Measurements from ENCODE around the gene SPRY4. TPM values are rescaled to one million over a fixed set of nuclear protein-coding genes. Genes with fewer than 3 reads are reported as not detected.
A peak's percentile ranks its signal among the peaks of the same experiment; 100 is the strongest.

The SPRY4 gene
- total RNA-seq, 1 experiment from 2014 or later: 140 TPM

GRCh38 chr5:142323480-142324135 is 1.2 kb downstream of the SPRY4 start:
- Mint-ChIP-seq H3K36me3 (peaks cover 42% of the 10 kb centered on the region), H3K4me1 (peaks cover 65% of the 10 kb centered on the region), H3K27me3 (ENCODE audit: low read depth) (no peaks in the 10 kb centered on the region; the same call in 1 of the 2 replicates), H3K4me3 (peak overlapping the region; percentile 96), H3K9me3 (no peaks in the 10 kb centered on the region), H3K27ac (peak overlapping the region; percentile 93)
- DNase-seq (ENCODE audit: low spot score) (no peak), ATAC-seq (no peak)
- ChIA-PET POLR2A (interaction anchor here (1.0 to 1.8 kb wide), 3 partner anchors 10 to 176 kb away, joined by 3 to 4 read pairs (median 3); no protein-coding TSS in a partner anchor), CTCF (interaction anchor here (1.4 to 4.5 kb wide), 3 partner anchors 34 to 225 kb away, joined by 7 to 32 read pairs (median 9); no protein-coding TSS in a partner anchor)
- peak; percentile 60; the same call in 1 of the 2 replicates for TF ChIP-seq CREB1 (CRISPR knock-in tag; IDR thresholded peaks at IDR 0.05)
- TF ChIP-seq MYBL2 (CRISPR knock-in tag; IDR thresholded peaks at IDR 0.05): no peak
- 0 out of 2 replicates have a peak, but pooled peaks have one; percentile 16 for TF ChIP-seq ARID4B (CRISPR knock-in tag; IDR thresholded peaks at IDR 0.05; ENCODE audit: borderline replicate concordance)
- TF ChIP-seq, protein P1, sequence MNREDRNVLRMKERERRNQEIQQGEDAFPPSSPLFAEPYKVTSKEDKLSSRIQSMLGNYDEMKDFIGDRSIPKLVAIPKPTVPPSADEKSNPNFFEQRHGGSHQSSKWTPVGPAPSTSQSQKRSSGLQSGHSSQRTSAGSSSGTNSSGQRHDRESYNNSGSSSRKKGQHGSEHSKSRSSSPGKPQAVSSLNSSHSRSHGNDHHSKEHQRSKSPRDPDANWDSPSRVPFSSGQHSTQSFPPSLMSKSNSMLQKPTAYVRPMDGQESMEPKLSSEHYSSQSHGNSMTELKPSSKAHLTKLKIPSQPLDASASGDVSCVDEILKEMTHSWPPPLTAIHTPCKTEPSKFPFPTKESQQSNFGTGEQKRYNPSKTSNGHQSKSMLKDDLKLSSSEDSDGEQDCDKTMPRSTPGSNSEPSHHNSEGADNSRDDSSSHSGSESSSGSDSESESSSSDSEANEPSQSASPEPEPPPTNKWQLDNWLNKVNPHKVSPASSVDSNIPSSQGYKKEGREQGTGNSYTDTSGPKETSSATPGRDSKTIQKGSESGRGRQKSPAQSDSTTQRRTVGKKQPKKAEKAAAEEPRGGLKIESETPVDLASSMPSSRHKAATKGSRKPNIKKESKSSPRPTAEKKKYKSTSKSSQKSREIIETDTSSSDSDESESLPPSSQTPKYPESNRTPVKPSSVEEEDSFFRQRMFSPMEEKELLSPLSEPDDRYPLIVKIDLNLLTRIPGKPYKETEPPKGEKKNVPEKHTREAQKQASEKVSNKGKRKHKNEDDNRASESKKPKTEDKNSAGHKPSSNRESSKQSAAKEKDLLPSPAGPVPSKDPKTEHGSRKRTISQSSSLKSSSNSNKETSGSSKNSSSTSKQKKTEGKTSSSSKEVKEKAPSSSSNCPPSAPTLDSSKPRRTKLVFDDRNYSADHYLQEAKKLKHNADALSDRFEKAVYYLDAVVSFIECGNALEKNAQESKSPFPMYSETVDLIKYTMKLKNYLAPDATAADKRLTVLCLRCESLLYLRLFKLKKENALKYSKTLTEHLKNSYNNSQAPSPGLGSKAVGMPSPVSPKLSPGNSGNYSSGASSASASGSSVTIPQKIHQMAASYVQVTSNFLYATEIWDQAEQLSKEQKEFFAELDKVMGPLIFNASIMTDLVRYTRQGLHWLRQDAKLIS (CRISPR knock-in tag; IDR thresholded peaks at IDR 0.05; ENCODE audit: borderline replicate concordance): 0 out of 2 replicates have a peak, but pooled peaks have one; percentile 3
- TF ChIP-seq NR1H2 (CRISPR knock-in tag; IDR thresholded peaks at IDR 0.05): 0 out of 2 replicates have a peak, but pooled peaks have one; percentile 8

DNA sequence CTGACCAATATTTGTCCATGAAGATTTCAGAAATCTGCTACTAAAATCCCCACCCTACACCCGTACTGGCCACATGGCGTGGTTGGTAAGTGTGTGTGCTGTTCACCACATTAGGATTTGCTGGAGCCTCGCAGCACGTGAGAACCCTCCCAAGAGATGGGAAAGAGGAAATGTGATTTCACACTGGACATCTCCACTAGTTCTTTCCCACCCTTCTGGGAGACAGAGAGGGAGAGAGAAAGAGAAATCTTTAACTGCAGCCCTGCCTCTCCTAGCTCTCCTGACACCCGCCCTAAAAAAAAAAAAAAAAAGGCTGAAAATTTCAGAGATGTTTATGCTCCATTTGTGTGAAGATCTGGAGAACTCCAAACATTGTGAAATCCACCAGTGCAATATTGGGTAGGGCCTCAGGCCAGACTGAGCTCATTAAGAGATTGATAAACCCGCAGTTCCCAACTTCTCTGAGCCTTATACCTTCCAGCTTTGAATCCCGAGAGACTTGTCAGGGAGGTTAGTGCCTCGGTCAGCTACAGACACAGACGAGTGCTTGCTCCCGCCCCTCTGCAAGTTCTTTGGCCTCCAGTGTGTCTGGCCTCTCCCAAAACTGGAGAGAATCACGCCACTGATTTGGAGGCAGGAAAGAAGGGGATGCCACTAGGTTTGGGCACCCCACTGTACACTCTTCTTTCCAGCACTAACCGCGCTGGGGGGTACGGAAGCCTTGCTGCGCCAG is 1.9 kb downstream of the SPRY4 start:
- DNase-seq (ENCODE audit: low spot score): no peak
- ChIA-PET CTCF (interaction anchor here (0.5 to 4.5 kb wide), 4 partner anchors 20 to 226 kb away, joined by 3 to 32 read pairs (median 6); no protein-coding TSS in a partner anchor), POLR2A (interaction anchor here (0.6 to 1.8 kb wide), 6 partner anchors 9 to 177 kb away, joined by 3 to 4 read pairs (median 3); no protein-coding TSS in a partner anchor)
- Mint-ChIP-seq H3K9me3 (no peaks in the 10 kb centered on the region), H3K27me3 (ENCODE audit: low read depth) (no peaks in the 10 kb centered on the region; the same call in 1 of the 2 replicates), H3K4me1 (peaks cover 66% of the 10 kb centered on the region), H3K36me3 (peaks cover 43% of the 10 kb centered on the region), H3K27ac (peak overlapping the region; percentile 84), H3K4me3 (peak overlapping the region; percentile 96)
- ATAC-seq: no peak
- TF ChIP-seq, protein P2, sequence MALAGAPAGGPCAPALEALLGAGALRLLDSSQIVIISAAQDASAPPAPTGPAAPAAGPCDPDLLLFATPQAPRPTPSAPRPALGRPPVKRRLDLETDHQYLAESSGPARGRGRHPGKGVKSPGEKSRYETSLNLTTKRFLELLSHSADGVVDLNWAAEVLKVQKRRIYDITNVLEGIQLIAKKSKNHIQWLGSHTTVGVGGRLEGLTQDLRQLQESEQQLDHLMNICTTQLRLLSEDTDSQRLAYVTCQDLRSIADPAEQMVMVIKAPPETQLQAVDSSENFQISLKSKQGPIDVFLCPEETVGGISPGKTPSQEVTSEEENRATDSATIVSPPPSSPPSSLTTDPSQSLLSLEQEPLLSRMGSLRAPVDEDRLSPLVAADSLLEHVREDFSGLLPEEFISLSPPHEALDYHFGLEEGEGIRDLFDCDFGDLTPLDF (CRISPR knock-in tag; IDR thresholded peaks at IDR 0.05): no peak
- TF ChIP-seq, protein P3, sequence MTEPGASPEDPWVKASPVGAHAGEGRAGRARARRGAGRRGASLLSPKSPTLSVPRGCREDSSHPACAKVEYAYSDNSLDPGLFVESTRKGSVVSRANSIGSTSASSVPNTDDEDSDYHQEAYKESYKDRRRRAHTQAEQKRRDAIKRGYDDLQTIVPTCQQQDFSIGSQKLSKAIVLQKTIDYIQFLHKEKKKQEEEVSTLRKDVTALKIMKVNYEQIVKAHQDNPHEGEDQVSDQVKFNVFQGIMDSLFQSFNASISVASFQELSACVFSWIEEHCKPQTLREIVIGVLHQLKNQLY (CRISPR knock-in tag; IDR thresholded peaks at IDR 0.05): no peak
- TF ChIP-seq MAX (CRISPR knock-in tag; IDR thresholded peaks at IDR 0.05) (peak; percentile 33; the same call in 1 of the 2 replicates), ZNF232 (CRISPR knock-in tag; IDR thresholded peaks at IDR 0.05) (no peak), NR1H2 (CRISPR knock-in tag; IDR thresholded peaks at IDR 0.05) (no peak), FOXP1 (CRISPR knock-in tag; IDR thresholded peaks at IDR 0.05; ENCODE audit: borderline replicate concordance) (no peak)
- TF ChIP-seq, protein P4, sequence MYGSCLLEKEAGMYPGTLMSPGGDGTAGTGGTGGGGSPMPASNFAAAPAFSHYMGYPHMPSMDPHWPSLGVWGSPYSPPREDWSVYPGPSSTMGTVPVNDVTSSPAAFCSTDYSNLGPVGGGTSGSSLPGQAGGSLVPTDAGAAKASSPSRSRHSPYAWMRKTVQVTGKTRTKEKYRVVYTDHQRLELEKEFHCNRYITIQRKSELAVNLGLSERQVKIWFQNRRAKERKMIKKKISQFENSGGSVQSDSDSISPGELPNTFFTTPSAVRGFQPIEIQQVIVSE (CRISPR knock-in tag; IDR thresholded peaks at IDR 0.05; ENCODE audit: borderline replicate concordance): no peak
- TF ChIP-seq, protein P5, sequence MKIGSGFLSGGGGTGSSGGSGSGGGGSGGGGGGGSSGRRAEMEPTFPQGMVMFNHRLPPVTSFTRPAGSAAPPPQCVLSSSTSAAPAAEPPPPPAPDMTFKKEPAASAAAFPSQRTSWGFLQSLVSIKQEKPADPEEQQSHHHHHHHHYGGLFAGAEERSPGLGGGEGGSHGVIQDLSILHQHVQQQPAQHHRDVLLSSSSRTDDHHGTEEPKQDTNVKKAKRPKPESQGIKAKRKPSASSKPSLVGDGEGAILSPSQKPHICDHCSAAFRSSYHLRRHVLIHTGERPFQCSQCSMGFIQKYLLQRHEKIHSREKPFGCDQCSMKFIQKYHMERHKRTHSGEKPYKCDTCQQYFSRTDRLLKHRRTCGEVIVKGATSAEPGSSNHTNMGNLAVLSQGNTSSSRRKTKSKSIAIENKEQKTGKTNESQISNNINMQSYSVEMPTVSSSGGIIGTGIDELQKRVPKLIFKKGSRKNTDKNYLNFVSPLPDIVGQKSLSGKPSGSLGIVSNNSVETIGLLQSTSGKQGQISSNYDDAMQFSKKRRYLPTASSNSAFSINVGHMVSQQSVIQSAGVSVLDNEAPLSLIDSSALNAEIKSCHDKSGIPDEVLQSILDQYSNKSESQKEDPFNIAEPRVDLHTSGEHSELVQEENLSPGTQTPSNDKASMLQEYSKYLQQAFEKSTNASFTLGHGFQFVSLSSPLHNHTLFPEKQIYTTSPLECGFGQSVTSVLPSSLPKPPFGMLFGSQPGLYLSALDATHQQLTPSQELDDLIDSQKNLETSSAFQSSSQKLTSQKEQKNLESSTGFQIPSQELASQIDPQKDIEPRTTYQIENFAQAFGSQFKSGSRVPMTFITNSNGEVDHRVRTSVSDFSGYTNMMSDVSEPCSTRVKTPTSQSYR (CRISPR knock-in tag; IDR thresholded peaks at IDR 0.05): no peak
- TF ChIP-seq, protein P6, sequence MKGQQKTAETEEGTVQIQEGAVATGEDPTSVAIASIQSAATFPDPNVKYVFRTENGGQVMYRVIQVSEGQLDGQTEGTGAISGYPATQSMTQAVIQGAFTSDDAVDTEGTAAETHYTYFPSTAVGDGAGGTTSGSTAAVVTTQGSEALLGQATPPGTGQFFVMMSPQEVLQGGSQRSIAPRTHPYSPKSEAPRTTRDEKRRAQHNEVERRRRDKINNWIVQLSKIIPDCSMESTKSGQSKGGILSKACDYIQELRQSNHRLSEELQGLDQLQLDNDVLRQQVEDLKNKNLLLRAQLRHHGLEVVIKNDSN (CRISPR knock-in tag; IDR thresholded peaks at IDR 0.05): no peak; the same call in 1 of the 2 replicates

Measured in WTC11 (cell line).